HepG2 (cell line): ENCODE data around the gene ERBB4. TPM values are rescaled to one million over a fixed set of nuclear protein-coding genes. Genes with fewer than 3 reads are reported as not detected.

Experiments
- ATAC-seq: fragments of 200-7000 bp; cut with Tn5 transposase; 3 replicates; pipeline ENCODE4 v1.9.1; 2020; ENCODE audit warnings: mild to moderate bottlenecking, moderate library complexity
- BruUV-seq: library from RNA; stranded (reverse); fragments of 400-500 nt; replicated peaks from 2 replicates; lab custom pipeline; 2021; lab: Mats Ljungman, UMichigan
- CTCF ChIA-PET: fragments of 300-600 bp; formaldehyde crosslinking; extraction: SDS; loops from one replicate; lab custom pipeline; 2021; ENCODE audit warnings: low total read pairs, inconsistent platforms, low intra/inter-chr PET ratio; lab: Yijun Ruan, JAX
- POLR2A ChIA-PET: fragments of 350-600 bp; sonication (Branson Sonifier 250); formaldehyde crosslinking; loops from one replicate; lab custom pipeline; 2020; ENCODE audit warnings: antibody characterized with exemption, inconsistent platforms; lab: Yijun Ruan, JAX
- DNase-seq: peaks from one replicate; pipeline ENCODE4 v3.0.0-alpha.2; 2015; ENCODE audit warnings: low spot score
- FAIRE-seq: peaks from 3 replicates; lab custom pipeline; 2011; peaks lifted over from hg19 to GRCh38; lab: Jason Lieb, UNC
- H2AFZ ChIP-seq: one replicate; pipeline ENCODE4 v1.6.1; 2011; ENCODE audit warnings: low read length, inconsistent platforms
- H3K27ac ChIP-seq: fragments of 300-600 bp; 3 replicates; pipeline ENCODE4 v1.8.0; 2011; ENCODE audit warnings: mixed run types, mild to moderate bottlenecking, mixed read lengths, low read length, inconsistent platforms; ENCODE audit not compliant: insufficient read depth; ENCODE audit errors: extremely low read length
- H3K27me3 ChIP-seq, 2 experiments: fragments of 200-600 bp in 1 of 2; 2 replicates in 1 of 2; 3 replicates in 1 of 2; pipeline versions ENCODE4 v1.6.0 to v1.8.0; 2011; ENCODE audit warnings: low read length in 2 of 2, mild to moderate bottlenecking in 2 of 2, moderate library complexity in 2 of 2, inconsistent platforms in 1 of 2; ENCODE audit not compliant: insufficient read depth in 2 of 2, control insufficient read depth in 1 of 2
- H3K36me3 ChIP-seq, 2 experiments: fragments of 200-600 bp in 1 of 2; replicated peaks in 1 of 2; 2 replicates in 1 of 2; 3 replicates in 1 of 2; pipeline versions ENCODE4 v1.5.1 to v1.8.0; 2011; ENCODE audit warnings: low read length in 2 of 2, inconsistent platforms in 1 of 2; ENCODE audit not compliant: insufficient read depth in 2 of 2, control insufficient read depth in 1 of 2
- H3K4me1 ChIP-seq: 2 replicates; pipeline ENCODE4 v1.5.1; 2012; ENCODE audit warnings: low read length, inconsistent platforms; ENCODE audit not compliant: insufficient read depth
- H3K4me2 ChIP-seq: 2 replicates; pipeline ENCODE4 v1.6.0; 2011; ENCODE audit warnings: low read depth, low read length, inconsistent platforms
- H3K4me3 ChIP-seq, 3 experiments: fragments of 200-600 bp in 1 of 3; sonication (generic), shearing (Covaris generic) in 1 of 3; replicated peaks in 1 of 3; 2 replicates each; pipeline ENCODE4 v1.5.1; 2011 to 2016; ENCODE audit warnings: low read length in 3 of 3, inconsistent platforms in 2 of 3, low read depth in 2 of 3, mild to moderate bottlenecking in 2 of 3, control low read depth in 1 of 3, mixed read lengths in 1 of 3; ENCODE audit not compliant: insufficient read depth in 1 of 3
- H3K79me2 ChIP-seq: one replicate; pipeline ENCODE4 v1.6.1; 2011; ENCODE audit warnings: low read length, inconsistent platforms; ENCODE audit not compliant: insufficient read depth
- H3K9ac ChIP-seq: 2 replicates; pipeline ENCODE4 v1.6.0; 2011; ENCODE audit warnings: mild to moderate bottlenecking, low read depth, low read length, inconsistent platforms; ENCODE audit not compliant: insufficient read depth
- H3K9me3 ChIP-seq: 2 replicates; pipeline ENCODE4 v1.5.1; 2012; ENCODE audit warnings: mild to moderate bottlenecking, low read length
- H4K20me1 ChIP-seq: 2 replicates; pipeline ENCODE4 v1.6.0; 2011; ENCODE audit warnings: inconsistent platforms, mild to moderate bottlenecking, low read length, moderate library complexity; ENCODE audit not compliant: insufficient read depth
- DPF2 ChIP-seq: sonication (generic); formaldehyde crosslinking; IDR thresholded peaks from 2 replicates; pipeline ENCODE4 v1.4.0; 2020; ENCODE audit warnings: mild to moderate bottlenecking, low read depth, missing genetic modification reagents, borderline replicate concordance
- GATAD1 ChIP-seq: IDR thresholded peaks from 2 replicates; pipeline ENCODE4 v1.6.1; 2016; ENCODE audit warnings: missing genetic modification reagents, missing compliant biosample characterization
- PAWR ChIP-seq: sonication (generic); formaldehyde crosslinking; IDR thresholded peaks from 2 replicates; pipeline ENCODE4 v1.4.0; 2020; ENCODE audit warnings: missing genetic modification reagents, mild to moderate bottlenecking, borderline replicate concordance
- PITX1 ChIP-seq: sonication (generic); formaldehyde crosslinking; IDR thresholded peaks from 2 replicates; pipeline ENCODE4 v1.5.1; 2020; ENCODE audit warnings: mild to moderate bottlenecking, missing genetic modification reagents
- SCMH1 ChIP-seq: sonication (generic); formaldehyde crosslinking; IDR thresholded peaks from 2 replicates; pipeline ENCODE4 v1.9.0; 2021; ENCODE audit warnings: missing genetic modification reagents, mild to moderate bottlenecking, borderline replicate concordance
- THAP11 ChIP-seq: IDR thresholded peaks from 2 replicates; pipeline ENCODE4 v1.6.1; 2016; ENCODE audit warnings: missing biosample characterization, missing genetic modification reagents
- ZBTB7A ChIP-seq: sonication (generic); formaldehyde crosslinking; IDR thresholded peaks from 2 replicates; pipeline ENCODE4 v1.8.0; 2022; ENCODE audit warnings: mild to moderate bottlenecking, missing genetic modification reagents
- ZC3H4 ChIP-seq: sonication (generic); formaldehyde crosslinking; IDR thresholded peaks from 2 replicates; pipeline ENCODE4 v1.4.0; 2020; ENCODE audit warnings: missing genetic modification reagents, borderline replicate concordance
- ZFP36 ChIP-seq: fragments of 150-350 bp; IDR thresholded peaks from 2 replicates; pipeline ENCODE4 v1.6.1; 2018; ENCODE audit warnings: borderline replicate concordance, low read length, low read depth; ENCODE audit not compliant: partially characterized antibody
- ZNF230 ChIP-seq: sonication (generic); formaldehyde crosslinking; IDR thresholded peaks from 2 replicates; pipeline ENCODE4 v1.4.0; 2020; ENCODE audit warnings: mild to moderate bottlenecking, missing genetic modification reagents
- ZNF350 ChIP-seq: sonication (generic); formaldehyde crosslinking; IDR thresholded peaks from 2 replicates; pipeline ENCODE4 v1.4.0; 2020; ENCODE audit warnings: mild to moderate bottlenecking, low read depth, missing genetic modification reagents, borderline replicate concordance
- WGBS: methylation state at CpG from one replicate; pipeline ENCODE4 v1.1.6; 2017; ENCODE audit warnings: low lambda C conversion rate; 5-methylcytosine and 5-hydroxymethylcytosine counted together
- in situ Hi-C: cut with HindIII; loops from 2 replicates; pipeline ENCODE4 v1.10.0; 2017; ENCODE audit warnings: low pct_unique_long_range_greater_than_20kb; ENCODE audit not compliant: extremely low pct_ligation_motif_present
- intact Hi-C: fragments of 100-400 bp; cut with micrococcal nuclease; formaldehyde crosslinking; loops from one replicate; pipeline ENCODE4 v1.10.0; 2022; ENCODE audit not compliant: unreplicated experiment
- polyA plus RNA-seq, 8 experiments: library from polyadenylated mRNA; depleted of rRNA in 3 of 8; stranded (reverse) in 7 of 8; unstranded in 1 of 8; fragments of >200 nt; fragmentation: Illumina TruSeq in 4 of 8; extraction: Trizol in 4 of 8; gene quantifications; 2 replicates each; pipeline versions ENCODE4 v1.2.1 to v1.2.3, GENCODE V29; 2011 to 2016; ENCODE audit warnings: low read depth in 4 of 8, missing spikeins in 1 of 8, mixed read lengths in 1 of 8; ENCODE audit not compliant: insufficient read depth in 1 of 8
- total RNA-seq, 5 experiments: library from RNA; depleted of rRNA; stranded (reverse); fragments of >200 nt; fragmentation: Illumina TruSeq; extraction: Trizol; gene quantifications; 2 replicates each; pipeline ENCODE4 v1.2.3, GENCODE V29; 2016; ENCODE audit warnings: low read depth in 1 of 5
- TF ChIP-seq, protein P1 (sequence below): sonication (generic); formaldehyde crosslinking; IDR thresholded peaks from 2 replicates; pipeline ENCODE4 v1.4.0; 2020; ENCODE audit warnings: missing genetic modification reagents
- TF ChIP-seq, protein P2 (sequence below): sonication (generic); formaldehyde crosslinking; IDR thresholded peaks from 2 replicates; pipeline ENCODE4 v1.9.0; 2022; ENCODE audit warnings: missing genetic modification reagents, mild to moderate bottlenecking, borderline replicate concordance
- TF ChIP-seq, protein P3 (sequence below), 2 experiments: sonication (generic) in 1 of 2; formaldehyde crosslinking in 1 of 2; IDR thresholded peaks; 2 replicates each; pipeline versions ENCODE4 v1.6.1 to v1.9.0; 2014 to 2022; ENCODE audit warnings: antibody characterized with exemption in 1 of 2, borderline replicate concordance in 1 of 2, inconsistent platforms in 1 of 2, low read depth in 1 of 2, missing genetic modification reagents in 1 of 2

The ERBB4 gene
- total and polyA plus RNA-seq, 2 of the 13 experiments (the other 11 are each of a cell fraction or from before 2014, with no cell fraction given), result not detected

DNA sequence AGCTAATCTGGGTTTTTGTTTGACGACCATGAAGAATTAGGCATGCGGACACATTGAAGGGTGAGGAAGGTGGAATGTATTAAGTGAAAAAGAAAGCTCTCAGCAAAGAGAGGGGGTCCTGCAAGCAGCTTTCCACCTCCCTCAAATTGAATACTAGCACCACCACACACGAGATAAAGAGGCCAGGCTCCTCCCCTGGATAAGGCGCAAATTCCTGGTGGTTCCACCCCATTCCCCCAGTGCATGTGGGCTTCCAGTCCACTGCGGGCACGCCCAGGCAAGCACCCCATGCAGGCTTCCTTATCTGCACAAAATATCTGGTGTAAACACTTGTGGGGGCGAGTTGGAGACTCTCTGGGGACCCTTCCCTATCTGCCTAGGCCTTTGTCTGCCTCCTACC, 1124.9 kb downstream of the ERBB4 start:
- Histone ChIP-seq H3K4me3 (no peak overlapping the region), H3K27me3 (no peaks in the 10 kb centered on the region), H3K9ac (no peak overlapping the region), H3K27ac (no peak overlapping the region), H4K20me1 (no peaks in the 10 kb centered on the region), H3K9me3 (peaks cover 4% of the 10 kb centered on the region; the same call in 1 of the 2 replicates), H3K4me1 (peaks cover under 1% of the 10 kb centered on the region; the same call in 1 of the 2 replicates), H3K4me2 (no peak overlapping the region), H2AFZ (no peak overlapping the region), H3K36me3 (no peaks in the 10 kb centered on the region), H3K79me2 (no peaks in the 10 kb centered on the region)
- no TSS peak for BruUV-seq
- ATAC-seq (no peak), FAIRE-seq (no peak), DNase-seq (no peak)
- ChIA-PET CTCF (no interaction called here), POLR2A (no interaction called here)
- in situ Hi-C loops, result no loop called here
- WGBS, result 30% methylated on average over 7 of the region's 7 CpGs
- intact Hi-C loops, result no loop called here
- no peak for TF ChIP-seq ZBTB7A (CRISPR knock-in tag)
- no peak for TF ChIP-seq GATAD1 (CRISPR knock-in tag)
- TF ChIP-seq, protein P1, sequence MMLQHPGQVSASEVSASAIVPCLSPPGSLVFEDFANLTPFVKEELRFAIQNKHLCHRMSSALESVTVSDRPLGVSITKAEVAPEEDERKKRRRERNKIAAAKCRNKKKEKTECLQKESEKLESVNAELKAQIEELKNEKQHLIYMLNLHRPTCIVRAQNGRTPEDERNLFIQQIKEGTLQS (CRISPR knock-in tag), result no peak
- TF ChIP-seq ZC3H4, result no peak
- no peak for TF ChIP-seq PITX1 (CRISPR knock-in tag)
- TF ChIP-seq, protein P2, sequence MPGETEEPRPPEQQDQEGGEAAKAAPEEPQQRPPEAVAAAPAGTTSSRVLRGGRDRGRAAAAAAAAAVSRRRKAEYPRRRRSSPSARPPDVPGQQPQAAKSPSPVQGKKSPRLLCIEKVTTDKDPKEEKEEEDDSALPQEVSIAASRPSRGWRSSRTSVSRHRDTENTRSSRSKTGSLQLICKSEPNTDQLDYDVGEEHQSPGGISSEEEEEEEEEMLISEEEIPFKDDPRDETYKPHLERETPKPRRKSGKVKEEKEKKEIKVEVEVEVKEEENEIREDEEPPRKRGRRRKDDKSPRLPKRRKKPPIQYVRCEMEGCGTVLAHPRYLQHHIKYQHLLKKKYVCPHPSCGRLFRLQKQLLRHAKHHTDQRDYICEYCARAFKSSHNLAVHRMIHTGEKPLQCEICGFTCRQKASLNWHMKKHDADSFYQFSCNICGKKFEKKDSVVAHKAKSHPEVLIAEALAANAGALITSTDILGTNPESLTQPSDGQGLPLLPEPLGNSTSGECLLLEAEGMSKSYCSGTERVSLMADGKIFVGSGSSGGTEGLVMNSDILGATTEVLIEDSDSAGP (CRISPR knock-in tag), result no peak
- TF ChIP-seq ZNF230 (CRISPR knock-in tag), result no peak
- no peak for TF ChIP-seq DPF2 (CRISPR knock-in tag)
- TF ChIP-seq THAP11, result no peak
- TF ChIP-seq ZFP36, result no peak
- no peak for TF ChIP-seq ZNF350
- TF ChIP-seq SCMH1 (CRISPR knock-in tag), result no peak
- no peak for TF ChIP-seq PAWR (CRISPR knock-in tag)
- TF ChIP-seq, protein P3, sequence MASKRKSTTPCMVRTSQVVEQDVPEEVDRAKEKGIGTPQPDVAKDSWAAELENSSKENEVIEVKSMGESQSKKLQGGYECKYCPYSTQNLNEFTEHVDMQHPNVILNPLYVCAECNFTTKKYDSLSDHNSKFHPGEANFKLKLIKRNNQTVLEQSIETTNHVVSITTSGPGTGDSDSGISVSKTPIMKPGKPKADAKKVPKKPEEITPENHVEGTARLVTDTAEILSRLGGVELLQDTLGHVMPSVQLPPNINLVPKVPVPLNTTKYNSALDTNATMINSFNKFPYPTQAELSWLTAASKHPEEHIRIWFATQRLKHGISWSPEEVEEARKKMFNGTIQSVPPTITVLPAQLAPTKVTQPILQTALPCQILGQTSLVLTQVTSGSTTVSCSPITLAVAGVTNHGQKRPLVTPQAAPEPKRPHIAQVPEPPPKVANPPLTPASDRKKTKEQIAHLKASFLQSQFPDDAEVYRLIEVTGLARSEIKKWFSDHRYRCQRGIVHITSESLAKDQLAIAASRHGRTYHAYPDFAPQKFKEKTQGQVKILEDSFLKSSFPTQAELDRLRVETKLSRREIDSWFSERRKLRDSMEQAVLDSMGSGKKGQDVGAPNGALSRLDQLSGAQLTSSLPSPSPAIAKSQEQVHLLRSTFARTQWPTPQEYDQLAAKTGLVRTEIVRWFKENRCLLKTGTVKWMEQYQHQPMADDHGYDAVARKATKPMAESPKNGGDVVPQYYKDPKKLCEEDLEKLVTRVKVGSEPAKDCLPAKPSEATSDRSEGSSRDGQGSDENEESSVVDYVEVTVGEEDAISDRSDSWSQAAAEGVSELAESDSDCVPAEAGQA (IDR thresholded peaks at IDR 0.05; ENCODE audit: low read depth), result no peak
- TF ChIP-seq, protein P3 (CRISPR knock-in tag; IDR thresholded peaks at IDR 0.05; ENCODE audit: borderline replicate concordance), result no peak
